Measurements from ENCODE around the gene HAS3. TPM values are rescaled to one million over a fixed set of nuclear protein-coding genes. Genes with fewer than 3 reads are reported as not detected.
A peak's percentile ranks its signal among the peaks of the same experiment; 100 is the strongest.

HAS3 gene
- total RNA-seq, 1 experiment from 2014 or later = 8.3 TPM

GRCh38 chr16:69100071-69100691 is 5.3 kb upstream of the HAS3 start:
- no peak for TF ChIP-seq CTCF (IDR thresholded peaks at IDR 0.05; ENCODE audit: insufficient read depth in 1 of 2, low read depth in 1 of 2, low read length in 1 of 2, severe bottlenecking in 1 of 2, unreplicated experiment in 1 of 2)
- ChIA-PET POLR2A (no interaction called here), CTCF (no interaction called here)
- Histone ChIP-seq H3K27me3 (replicated peaks; ENCODE audit: control insufficient read depth, insufficient read depth, low read length) (no peaks in the 10 kb centered on the region), H3K36me3 (ENCODE audit: control insufficient read depth, insufficient read depth, low read length) (no peaks in the 10 kb centered on the region), H3K9me3 (no peaks in the 10 kb centered on the region), H3K4me3 (ENCODE audit: low read depth, low read length) (no peak overlapping the region), H3K4me1 (no peaks in the 10 kb centered on the region)
- Mint-ChIP-seq H3K27ac (ENCODE audit: unreplicated experiment) (no peak overlapping the region), H3K36me3 (ENCODE audit: insufficient read depth, unreplicated experiment) (no peaks in the 10 kb centered on the region), H3K27me3 (ENCODE audit: insufficient read depth, unreplicated experiment) (no peaks in the 10 kb centered on the region), H3K4me3 (ENCODE audit: unreplicated experiment) (no peak overlapping the region), H3K9me3 (ENCODE audit: unreplicated experiment) (no peaks in the 10 kb centered on the region), H3K4me1 (ENCODE audit: low read depth, unreplicated experiment) (peaks cover 17% of the 10 kb centered on the region)
- no TSS peak for BruUV-seq (replicated peaks)
- intact Hi-C loops (cut with micrococcal nuclease; ENCODE audit: unreplicated experiment) = loop anchor here (10.0 kb wide), 1 partner anchor 565 kb away; the partner anchor contains the start of gene ZFP90
- no peak for DNase-seq

- ChIA-PET POLR2A (interaction anchor here (1.0 to 1.3 kb wide), 2 partner anchors 34 to 262 kb away, joined by 3 to 6 read pairs; no protein-coding TSS in a partner anchor), CTCF (interaction anchor here (1.2 to 2.1 kb wide), 8 partner anchors 9 to 263 kb away, joined by 3 to 15 read pairs (median 5); no protein-coding TSS in a partner anchor)
- H3K9me3 ChIP-seq = no peaks in the 10 kb centered on the region
- peak overlapping the region; percentile 50 for H3K4me3 ChIP-seq (ENCODE audit: low read depth, low read length)
- no peak for TF ChIP-seq CTCF (IDR thresholded peaks at IDR 0.05; ENCODE audit: insufficient read depth in 1 of 2, low read depth in 1 of 2, low read length in 1 of 2, severe bottlenecking in 1 of 2, unreplicated experiment in 1 of 2)
- Mint-ChIP-seq H3K4me3 (ENCODE audit: unreplicated experiment) (peak overlapping the region; percentile 92), H3K9me3 (ENCODE audit: unreplicated experiment) (no peaks in the 10 kb centered on the region), H3K27me3 (ENCODE audit: insufficient read depth, unreplicated experiment) (no peaks in the 10 kb centered on the region), H3K4me1 (ENCODE audit: low read depth, unreplicated experiment) (peaks cover 14% of the 10 kb centered on the region), H3K27ac (ENCODE audit: unreplicated experiment) (no peak overlapping the region), H3K36me3 (ENCODE audit: insufficient read depth, unreplicated experiment) (peaks cover 15% of the 10 kb centered on the region)
- no peaks in the 10 kb centered on the region for H3K36me3 ChIP-seq (ENCODE audit: control insufficient read depth, insufficient read depth, low read length)
- TSS peak; percentile 19 for BruUV-seq (replicated peaks)
- DNase-seq = peak in 1 of 2 experiments; percentile 29
- H3K4me1 ChIP-seq = peaks cover 9% of the 10 kb centered on the region
- intact Hi-C loops (cut with micrococcal nuclease; ENCODE audit: unreplicated experiment) = loop anchor here (10.0 kb wide), 1 partner anchor 572 kb away; the partner anchor contains the start of gene ZFP90
- H3K27me3 ChIP-seq (replicated peaks; ENCODE audit: control insufficient read depth, insufficient read depth, low read length) = no peaks in the 10 kb centered on the region
Measured at GRCh38 chr16:69106491-69107315, 1.2 kb downstream of the HAS3 start.

GRCh38 chr16:69107316-69107962 is 2.0 kb downstream of the HAS3 start:
- Mint-ChIP-seq H3K27ac (ENCODE audit: unreplicated experiment) (no peak overlapping the region), H3K4me1 (ENCODE audit: low read depth, unreplicated experiment) (peaks cover 14% of the 10 kb centered on the region), H3K9me3 (ENCODE audit: unreplicated experiment) (no peaks in the 10 kb centered on the region), H3K4me3 (ENCODE audit: unreplicated experiment) (peak overlapping the region; percentile 92), H3K36me3 (ENCODE audit: insufficient read depth, unreplicated experiment) (peaks cover 15% of the 10 kb centered on the region), H3K27me3 (ENCODE audit: insufficient read depth, unreplicated experiment) (no peaks in the 10 kb centered on the region)
- Histone ChIP-seq H3K9me3 (no peaks in the 10 kb centered on the region), H3K27me3 (replicated peaks; ENCODE audit: control insufficient read depth, insufficient read depth, low read length) (no peaks in the 10 kb centered on the region), H3K4me3 (ENCODE audit: low read depth, low read length) (no peak overlapping the region; the same call in 1 of the 2 replicates), H3K4me1 (peaks cover 9% of the 10 kb centered on the region), H3K36me3 (ENCODE audit: control insufficient read depth, insufficient read depth, low read length) (no peaks in the 10 kb centered on the region)
- ChIA-PET POLR2A (no interaction called here), CTCF (no interaction called here)
- no peak for DNase-seq
- no peak for TF ChIP-seq CTCF (IDR thresholded peaks at IDR 0.05; ENCODE audit: insufficient read depth in 1 of 2, low read depth in 1 of 2, low read length in 1 of 2, severe bottlenecking in 1 of 2, unreplicated experiment in 1 of 2)
- intact Hi-C loops (cut with micrococcal nuclease; ENCODE audit: unreplicated experiment) = loop anchor here (10.0 kb wide), 1 partner anchor 573 kb away; the partner anchor contains the start of gene ZFP90
- BruUV-seq (replicated peaks) = no TSS peak

Data from Caco-2 (cell line).